ENCODE results near the gene PXMP4. TPM values are rescaled to one million over a fixed set of nuclear protein-coding genes. Genes with fewer than 3 reads are reported as not detected.

PXMP4 gene
- total and polyA plus RNA-seq, 5 donors from 2014 or later: 5.3 to 14.5 (median 11.4) TPM

GRCh38 chr20:33677991-33678702 is 42.0 kb downstream of the PXMP4 start:
- Histone ChIP-seq H3K4me3 (ENCODE audit: low read depth, low read length) (peak overlapping the region; percentile 41), H3K4me1 (ENCODE audit: control insufficient read depth, insufficient read depth, low read length, poor library complexity, severe bottlenecking) (peaks cover 39% of the 10 kb centered on the region), H3K27me3 (ENCODE audit: control insufficient read depth, insufficient read depth, low read length) (no peaks in the 10 kb centered on the region), H3K9me3 (ENCODE audit: control insufficient read depth in 2 of 2, low read length in 2 of 2) (no peaks in the 10 kb centered on the region), H3K36me3 (ENCODE audit: control insufficient read depth, insufficient read depth, low read length) (no peaks in the 10 kb centered on the region), H3K27ac (ENCODE audit: insufficient read depth, low read length, poor library complexity, severe bottlenecking) (peak overlapping the region; percentile 63)
- peak overlapping the region in 3 of 4 donors; percentile 45 to 85 (median 68) for H3K4me3 Mint-ChIP-seq
- no peaks in the 10 kb centered on the region for H3K9me3 Mint-ChIP-seq
- ATAC-seq (ENCODE audit: low read depth in 2 of 2) (no peak), DNase-seq (no peak)
- no peaks in the 10 kb centered on the region for H3K36me3 Mint-ChIP-seq
- peak overlapping the region; percentile 86 to 98 (median 88) for H3K27ac Mint-ChIP-seq
- H3K4me1 Mint-ChIP-seq: peaks cover 10 to 59% (median 27%) of the 10 kb centered on the region in 4 donors
- no peaks in the 10 kb centered on the region for H3K27me3 Mint-ChIP-seq

GRCh38 chr20:33676652-33677645 is 43.2 kb downstream of the PXMP4 start:
- H3K4me3 ChIP-seq (ENCODE audit: low read depth, low read length): no peak overlapping the region
- no peaks in the 10 kb centered on the region for H3K36me3 ChIP-seq (ENCODE audit: control insufficient read depth, insufficient read depth, low read length)
- peak overlapping the region in 1 of 4 donors; percentile 52 for H3K4me3 Mint-ChIP-seq
- no peak overlapping the region for H3K27ac ChIP-seq (ENCODE audit: insufficient read depth, low read length, poor library complexity, severe bottlenecking)
- H3K4me1 Mint-ChIP-seq: peaks cover 10 to 63% (median 29%) of the 10 kb centered on the region in 4 donors
- H3K36me3 Mint-ChIP-seq: no peaks in the 10 kb centered on the region
- no peaks in the 10 kb centered on the region for H3K9me3 Mint-ChIP-seq
- H3K27me3 Mint-ChIP-seq: no peaks in the 10 kb centered on the region
- peak overlapping the region in 2 of 3 donors; percentile 32 to 55 for H3K27ac Mint-ChIP-seq
- no peak for DNase-seq
- peaks cover 48% of the 10 kb centered on the region for H3K4me1 ChIP-seq (ENCODE audit: control insufficient read depth, insufficient read depth, low read length, poor library complexity, severe bottlenecking)
- H3K9me3 ChIP-seq (ENCODE audit: control insufficient read depth in 2 of 2, low read length in 2 of 2): no peaks in the 10 kb centered on the region
- no peak for ATAC-seq (ENCODE audit: low read depth in 2 of 2)
- H3K27me3 ChIP-seq (ENCODE audit: control insufficient read depth, insufficient read depth, low read length): no peaks in the 10 kb centered on the region

DNA sequence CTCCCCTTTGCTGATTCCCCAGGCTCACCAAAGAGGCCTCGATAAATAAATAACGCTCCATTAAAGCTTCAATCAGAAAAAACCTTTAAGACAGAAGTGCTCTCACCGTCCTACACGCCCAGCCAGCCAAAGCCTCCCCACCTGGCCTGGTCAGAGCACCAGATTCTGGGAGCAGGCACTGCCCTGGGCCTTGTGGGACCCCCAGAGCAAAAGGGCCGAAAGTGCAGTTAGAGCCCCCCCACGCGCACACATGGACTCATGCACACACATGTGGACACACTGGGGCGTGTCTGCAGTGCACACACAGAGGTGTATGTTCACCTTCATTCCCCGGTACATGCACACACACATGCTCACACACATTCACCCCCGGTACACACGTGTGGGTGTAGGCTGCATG is 44.0 kb downstream of the PXMP4 start:
- Mint-ChIP-seq H3K27ac (no peak overlapping the region), H3K27me3 (no peaks in the 10 kb centered on the region), H3K4me3 (peak overlapping the region in 2 of 4 donors; percentile 15 to 16), H3K9me3 (no peaks in the 10 kb centered on the region), H3K4me1 (peaks cover 10 to 60% (median 25%) of the 10 kb centered on the region in 4 donors), H3K36me3 (no peaks in the 10 kb centered on the region)
- peaks cover 48% of the 10 kb centered on the region for H3K4me1 ChIP-seq (ENCODE audit: control insufficient read depth, insufficient read depth, low read length, poor library complexity, severe bottlenecking)
- H3K9me3 ChIP-seq (ENCODE audit: control insufficient read depth in 2 of 2, low read length in 2 of 2): no peaks in the 10 kb centered on the region
- no peaks in the 10 kb centered on the region for H3K27me3 ChIP-seq (ENCODE audit: control insufficient read depth, insufficient read depth, low read length)
- no peaks in the 10 kb centered on the region for H3K36me3 ChIP-seq (ENCODE audit: control insufficient read depth, insufficient read depth, low read length)
- DNase-seq (no peak), ATAC-seq (ENCODE audit: low read depth in 2 of 2) (no peak)
- H3K4me3 ChIP-seq (ENCODE audit: low read depth, low read length): no peak overlapping the region
- H3K27ac ChIP-seq (ENCODE audit: insufficient read depth, low read length, poor library complexity, severe bottlenecking): no peak overlapping the region

DNA sequence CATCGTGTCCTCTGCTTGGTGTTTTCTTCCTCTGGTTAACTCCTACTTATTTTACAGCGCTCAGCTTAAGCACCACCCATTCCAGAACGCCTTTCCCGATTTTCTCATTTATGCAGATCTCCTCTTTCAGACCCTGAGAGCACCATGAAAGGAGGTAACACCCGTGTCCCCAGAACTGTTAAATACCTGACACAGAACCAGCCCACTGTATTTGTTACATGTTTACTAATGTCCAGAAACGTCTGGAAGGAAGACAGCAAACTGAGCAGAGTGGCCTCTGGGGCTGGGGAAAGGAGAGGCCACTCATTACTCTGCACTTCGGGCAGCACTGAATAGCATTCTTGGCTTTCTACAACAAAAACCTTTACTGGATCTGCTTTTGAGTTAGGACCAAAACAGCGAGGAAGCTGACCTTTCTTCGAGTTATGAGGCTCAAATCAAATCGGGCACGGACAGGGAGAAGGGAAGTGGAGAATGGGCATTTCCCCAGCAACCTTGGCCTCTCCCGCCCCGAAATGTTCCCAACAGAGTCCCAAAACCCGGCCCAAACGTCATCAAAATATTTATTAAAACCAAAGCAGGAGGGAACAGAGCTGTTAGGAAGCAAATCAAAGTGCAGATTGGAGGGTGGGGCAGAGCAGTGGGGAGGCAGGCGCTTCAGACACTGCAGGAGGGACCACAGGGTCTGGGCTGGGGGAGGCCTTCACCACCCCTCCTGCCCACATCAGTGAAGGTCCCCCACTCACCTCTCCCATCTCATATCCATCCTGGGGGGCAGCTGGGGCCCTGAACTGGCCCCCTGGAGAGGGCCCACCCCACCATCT is 44.8 kb downstream of the PXMP4 start:
- no peaks in the 10 kb centered on the region for H3K9me3 Mint-ChIP-seq
- no peaks in the 10 kb centered on the region for H3K27me3 ChIP-seq (ENCODE audit: control insufficient read depth, insufficient read depth, low read length)
- H3K4me1 Mint-ChIP-seq: peaks cover 10 to 59% (median 23%) of the 10 kb centered on the region in 4 donors
- peak overlapping the region; percentile 7 for H3K27ac ChIP-seq (ENCODE audit: insufficient read depth, low read length, poor library complexity, severe bottlenecking)
- H3K27ac Mint-ChIP-seq: peak overlapping the region in 2 of 3 donors; percentile 72 to 94
- H3K4me1 ChIP-seq (ENCODE audit: control insufficient read depth, insufficient read depth, low read length, poor library complexity, severe bottlenecking): peaks cover 48% of the 10 kb centered on the region
- no peaks in the 10 kb centered on the region for H3K27me3 Mint-ChIP-seq
- H3K9me3 ChIP-seq (ENCODE audit: control insufficient read depth in 2 of 2, low read length in 2 of 2): no peaks in the 10 kb centered on the region
- peak overlapping the region; percentile 84 to 88 (median 84) for H3K4me3 Mint-ChIP-seq
- no peak for ATAC-seq (ENCODE audit: low read depth in 2 of 2)
- H3K4me3 ChIP-seq (ENCODE audit: low read depth, low read length): no peak overlapping the region
- no peak for DNase-seq
- H3K36me3 Mint-ChIP-seq: no peaks in the 10 kb centered on the region
- H3K36me3 ChIP-seq (ENCODE audit: control insufficient read depth, insufficient read depth, low read length): no peaks in the 10 kb centered on the region

GRCh38 chr20:33674294-33675135 is 45.6 kb downstream of the PXMP4 start, which contains the start of gene NECAB3:
TSS of gene NECAB3 (minus strand) at chr20:33674428. CDS start at chr20:33674352, 76 bp downstream.
- Histone ChIP-seq H3K4me3 (ENCODE audit: low read depth, low read length) (peak within 1 kb of the TSS; percentile 48), H3K4me1 (ENCODE audit: control insufficient read depth, insufficient read depth, low read length, poor library complexity, severe bottlenecking) (peaks cover 40% of the 10 kb centered on the region), H3K36me3 (ENCODE audit: control insufficient read depth, insufficient read depth, low read length) (no peaks in the 10 kb centered on the region), H3K9me3 (ENCODE audit: control insufficient read depth in 2 of 2, low read length in 2 of 2) (no peaks in the 10 kb centered on the region), H3K27me3 (ENCODE audit: control insufficient read depth, insufficient read depth, low read length) (no peaks in the 10 kb centered on the region), H3K27ac (ENCODE audit: insufficient read depth, low read length, poor library complexity, severe bottlenecking) (peak within 1 kb of the TSS; percentile 30)
- Mint-ChIP-seq H3K4me3 (peak within 1 kb of the TSS; percentile 85 to 91 (median 87)), H3K9me3 (no peaks in the 10 kb centered on the region), H3K27ac (peak within 1 kb of the TSS; percentile 72 to 94 (median 82)), H3K4me1 (peaks cover 10 to 54% (median 21%) of the 10 kb centered on the region in 4 donors), H3K36me3 (no peaks in the 10 kb centered on the region), H3K27me3 (no peaks in the 10 kb centered on the region)
- DNase-seq: peak; percentile 49 to 65 (median 51)
- peak; percentile 68 to 70 for ATAC-seq (ENCODE audit: low read depth in 2 of 2)

- peaks cover 5 to 49% (median 14%) of the 10 kb centered on the region in 4 donors for H3K4me1 Mint-ChIP-seq
- H3K4me3 Mint-ChIP-seq: peak overlapping the region; percentile 85 to 91 (median 87)
- H3K9me3 Mint-ChIP-seq: no peaks in the 10 kb centered on the region
- no peaks in the 10 kb centered on the region for H3K27me3 ChIP-seq (ENCODE audit: control insufficient read depth, insufficient read depth, low read length)
- no peaks in the 10 kb centered on the region for H3K36me3 ChIP-seq (ENCODE audit: control insufficient read depth, insufficient read depth, low read length)
- H3K27me3 Mint-ChIP-seq: no peaks in the 10 kb centered on the region
- peak overlapping the region; percentile 64 to 85 (median 82) for H3K27ac Mint-ChIP-seq
- ATAC-seq (ENCODE audit: low read depth in 2 of 2): no peak
- H3K36me3 Mint-ChIP-seq: no peaks in the 10 kb centered on the region
- no peak for DNase-seq
- peak overlapping the region; percentile 19 for H3K4me3 ChIP-seq (ENCODE audit: low read depth, low read length)
- no peaks in the 10 kb centered on the region for H3K9me3 ChIP-seq (ENCODE audit: control insufficient read depth in 2 of 2, low read length in 2 of 2)
- H3K4me1 ChIP-seq (ENCODE audit: control insufficient read depth, insufficient read depth, low read length, poor library complexity, severe bottlenecking): peaks cover 31% of the 10 kb centered on the region
- peak overlapping the region; percentile 30 for H3K27ac ChIP-seq (ENCODE audit: insufficient read depth, low read length, poor library complexity, severe bottlenecking)
Measured at GRCh38 chr20:33673410-33674293, 46.5 kb downstream of the PXMP4 start.
